ENCODE measurements around the gene ANKRD52.

The ANKRD52 gene

DNA sequence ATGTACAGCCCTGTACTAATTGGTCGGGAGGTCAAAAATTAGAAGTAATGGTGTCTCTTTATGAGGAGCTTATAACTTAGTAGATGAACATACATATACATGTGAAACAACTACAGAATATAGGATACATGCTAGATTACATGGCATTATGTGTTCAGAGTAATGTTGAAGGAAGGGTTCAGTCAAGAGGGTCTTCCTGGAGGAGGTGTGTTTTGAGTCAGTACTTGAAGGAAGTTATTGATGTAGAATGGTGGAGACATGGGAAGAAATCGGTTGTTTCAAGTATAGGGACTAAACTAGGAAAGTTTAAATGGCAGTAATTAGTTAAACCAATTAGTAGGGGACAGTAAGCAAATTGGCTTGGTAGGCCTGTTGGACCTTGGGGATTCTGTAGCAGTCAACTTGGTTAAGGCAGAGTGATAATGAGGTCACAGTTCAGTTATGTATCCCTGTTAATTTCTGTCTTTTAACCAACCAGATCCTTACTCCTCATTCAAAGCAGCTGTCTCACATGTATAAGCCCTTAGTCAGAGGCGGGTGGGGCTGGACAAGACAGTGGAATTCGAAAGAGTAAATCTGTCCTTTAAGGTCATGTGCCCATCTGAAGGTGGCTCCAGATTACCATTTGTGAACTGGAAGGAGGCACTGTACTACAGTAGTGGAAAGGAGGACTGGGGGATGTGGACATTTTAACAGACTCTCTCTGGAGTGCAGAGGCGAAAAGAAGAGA, 3.5 kb upstream of the ANKRD52 start:
- DNase-seq (ENCODE audit: extremely low read depth, low read depth): peak; percentile 66
- H3K4me3 ChIP-seq (replicated peaks; ENCODE audit: low read depth, low read length): no peak overlapping the region
- TF ChIP-seq, protein P1, sequence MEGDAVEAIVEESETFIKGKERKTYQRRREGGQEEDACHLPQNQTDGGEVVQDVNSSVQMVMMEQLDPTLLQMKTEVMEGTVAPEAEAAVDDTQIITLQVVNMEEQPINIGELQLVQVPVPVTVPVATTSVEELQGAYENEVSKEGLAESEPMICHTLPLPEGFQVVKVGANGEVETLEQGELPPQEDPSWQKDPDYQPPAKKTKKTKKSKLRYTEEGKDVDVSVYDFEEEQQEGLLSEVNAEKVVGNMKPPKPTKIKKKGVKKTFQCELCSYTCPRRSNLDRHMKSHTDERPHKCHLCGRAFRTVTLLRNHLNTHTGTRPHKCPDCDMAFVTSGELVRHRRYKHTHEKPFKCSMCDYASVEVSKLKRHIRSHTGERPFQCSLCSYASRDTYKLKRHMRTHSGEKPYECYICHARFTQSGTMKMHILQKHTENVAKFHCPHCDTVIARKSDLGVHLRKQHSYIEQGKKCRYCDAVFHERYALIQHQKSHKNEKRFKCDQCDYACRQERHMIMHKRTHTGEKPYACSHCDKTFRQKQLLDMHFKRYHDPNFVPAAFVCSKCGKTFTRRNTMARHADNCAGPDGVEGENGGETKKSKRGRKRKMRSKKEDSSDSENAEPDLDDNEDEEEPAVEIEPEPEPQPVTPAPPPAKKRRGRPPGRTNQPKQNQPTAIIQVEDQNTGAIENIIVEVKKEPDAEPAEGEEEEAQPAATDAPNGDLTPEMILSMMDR (IDR thresholded peaks at IDR 0.05; ENCODE audit: low read depth, low read length, missing control alignments): no peak

DNA sequence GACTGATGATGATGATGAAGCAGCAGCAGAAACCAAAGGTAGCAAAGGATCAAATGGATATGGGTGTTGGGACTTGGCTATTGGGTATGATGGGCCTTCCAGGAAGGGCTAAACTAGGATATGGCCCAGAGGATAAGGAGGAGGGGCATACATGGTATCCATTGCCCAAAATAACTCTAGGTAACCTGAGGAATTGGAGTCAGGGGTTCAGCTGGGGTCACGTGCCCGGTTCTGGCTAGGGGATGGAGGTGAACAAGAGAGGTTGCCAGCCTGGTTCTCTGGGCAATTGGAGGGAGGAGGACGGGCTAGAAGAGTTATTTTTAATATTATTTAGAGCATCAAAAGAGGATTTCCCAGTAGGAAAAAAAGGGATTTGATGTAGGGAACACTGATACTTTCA, 2.7 kb upstream of the ANKRD52 start:
- TF ChIP-seq, protein P1 (IDR thresholded peaks at IDR 0.05; ENCODE audit: low read depth, low read length, missing control alignments): no peak
- H3K4me3 ChIP-seq (replicated peaks; ENCODE audit: low read depth, low read length): no peak overlapping the region
- no peak for DNase-seq (ENCODE audit: extremely low read depth, low read depth)

DNA sequence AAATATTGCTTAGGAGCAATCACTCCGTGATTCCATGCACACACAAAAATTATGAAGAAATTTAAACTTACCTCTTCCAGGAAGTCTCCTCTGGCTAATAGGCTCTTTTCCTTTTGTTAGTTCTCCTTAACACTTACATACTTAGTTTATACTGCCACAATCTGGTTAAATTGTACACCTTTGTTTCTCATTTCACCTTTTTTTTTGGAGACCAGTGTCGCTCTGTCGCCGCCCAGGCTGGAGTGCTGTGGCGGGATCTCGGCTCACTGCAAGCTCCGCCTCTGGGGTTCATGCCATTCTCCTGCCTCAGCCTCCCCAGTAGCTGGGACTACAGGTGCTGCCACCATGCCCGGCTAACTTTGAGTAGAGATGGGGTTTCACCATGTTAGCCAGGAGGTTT, 2.2 kb upstream of the ANKRD52 start:
- TF ChIP-seq, protein P1 (IDR thresholded peaks at IDR 0.05; ENCODE audit: low read depth, low read length, missing control alignments): no peak
- no peak overlapping the region for H3K4me3 ChIP-seq (replicated peaks; ENCODE audit: low read depth, low read length)
- no peak for DNase-seq (ENCODE audit: extremely low read depth, low read depth)

DNA sequence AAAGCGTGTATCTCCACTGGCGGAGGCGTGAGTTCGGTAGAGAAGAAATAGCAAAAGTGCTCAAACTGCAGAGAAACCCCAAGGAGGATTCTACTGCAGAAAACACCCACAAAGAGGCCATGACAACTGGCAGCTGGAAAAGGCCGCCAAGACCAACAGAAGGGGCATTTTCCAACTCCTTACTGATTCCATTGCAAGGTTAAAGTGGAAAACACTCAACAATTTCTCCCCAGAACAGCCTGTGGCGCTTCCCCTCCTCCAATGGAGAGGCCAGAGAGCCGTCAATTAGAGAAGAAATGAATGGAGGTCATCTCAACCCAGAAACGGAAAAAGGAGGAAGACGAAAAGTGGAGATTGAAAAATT, 618 bp upstream of the ANKRD52 start:
- TF ChIP-seq, protein P1 (IDR thresholded peaks at IDR 0.05; ENCODE audit: low read depth, low read length, missing control alignments): no peak
- no peak for DNase-seq (ENCODE audit: extremely low read depth, low read depth)
- H3K4me3 ChIP-seq (replicated peaks; ENCODE audit: low read depth, low read length): peak overlapping the region; percentile 62

DNA sequence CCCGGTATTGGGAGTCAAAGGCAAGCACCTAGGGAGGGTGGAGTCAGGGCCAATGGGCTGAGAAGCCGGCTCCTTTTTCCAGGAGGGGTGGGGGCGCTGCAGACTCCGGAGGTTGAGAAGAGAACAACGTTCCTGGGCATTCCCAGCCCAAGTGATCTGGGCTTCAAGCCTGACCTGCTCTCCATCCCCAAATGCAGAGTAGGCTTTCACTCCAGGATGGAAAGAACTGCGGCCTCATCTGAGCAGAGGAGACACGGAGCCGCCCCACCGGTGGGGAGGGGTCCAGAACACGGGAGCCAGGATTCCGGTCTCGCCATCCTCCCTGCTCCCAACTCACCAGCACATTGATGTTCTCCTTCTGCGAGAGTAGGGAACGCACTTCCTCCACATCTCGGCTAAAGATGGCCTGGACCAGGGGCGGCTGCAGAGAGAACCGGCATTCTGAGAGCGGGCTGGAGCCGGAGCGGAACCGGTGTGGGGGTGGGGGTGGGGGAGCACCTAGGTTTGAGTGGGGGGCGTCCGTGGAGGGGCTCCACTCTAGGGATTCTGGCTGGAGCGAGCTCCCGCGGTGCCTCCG, 605 bp downstream of the ANKRD52 start:
- TF ChIP-seq, protein P1 (IDR thresholded peaks at IDR 0.05; ENCODE audit: low read depth, low read length, missing control alignments): no peak
- H3K4me3 ChIP-seq (replicated peaks; ENCODE audit: low read depth, low read length): peak overlapping the region; percentile 62
- no peak for DNase-seq (ENCODE audit: extremely low read depth, low read depth)

DNA sequence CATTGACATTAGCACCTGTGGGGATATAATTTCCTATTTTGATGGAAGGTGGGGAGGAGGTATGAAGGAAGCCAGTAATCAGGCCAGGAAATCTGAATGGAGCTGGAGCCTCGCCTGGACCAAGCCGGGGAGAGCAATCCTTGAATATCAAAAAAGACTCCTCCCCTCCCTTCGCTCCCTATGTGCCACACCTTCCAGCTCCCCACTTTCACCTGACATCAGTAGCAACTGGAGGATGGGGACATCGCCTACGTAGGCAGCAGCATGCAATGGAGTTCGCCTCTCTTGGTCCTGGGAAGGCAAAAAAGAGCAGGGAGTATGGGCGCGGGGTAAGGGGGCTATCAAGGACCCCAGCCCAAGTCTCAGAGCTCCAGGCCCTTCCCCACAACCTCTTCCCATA, 1.1 kb downstream of the ANKRD52 start:
- TF ChIP-seq, protein P1 (IDR thresholded peaks at IDR 0.05; ENCODE audit: low read depth, low read length, missing control alignments): no peak
- DNase-seq (ENCODE audit: extremely low read depth, low read depth): no peak

More for the DNA sequence above, 1.1 kb downstream of the ANKRD52 start:
- H3K4me3 ChIP-seq (replicated peaks; ENCODE audit: low read depth, low read length): peak overlapping the region; percentile 62

All from HFF-Myc (cell line).